ENCODE measurements around the gene CPTP. TPM values are rescaled to one million over a fixed set of nuclear protein-coding genes. Genes with fewer than 3 reads are reported as not detected.

CPTP gene
- polyA plus RNA-seq, 1 donor, result 17.7 TPM

GRCh38 chr1:1329304-1330210, 5.0 kb downstream of the CPTP start:
- Histone ChIP-seq H3K4me1 (ENCODE audit: control insufficient read depth, insufficient read depth, low read length) (peaks cover 30% of the 10 kb centered on the region), H3K27ac (ENCODE audit: low read length) (no peak overlapping the region), H3K9me3 (ENCODE audit: control insufficient read depth, low read depth, low read length) (peaks cover 13% of the 10 kb centered on the region), H3K36me3 (ENCODE audit: control insufficient read depth, insufficient read depth, low read length) (peaks cover 24% of the 10 kb centered on the region), H3K4me3 (ENCODE audit: low read length) (no peak overlapping the region), H3K27me3 (ENCODE audit: control insufficient read depth, insufficient read depth, low read length) (no peaks in the 10 kb centered on the region)
- no CpG with 5 or more reads among the region's 58 CpGs for WGBS (ENCODE audit: insufficient coverage, low lambda C conversion rate)
- DNase-seq, result no peak

GRCh38 chr1:1330366-1331067, 5.9 kb downstream of the CPTP start:
- WGBS (ENCODE audit: insufficient coverage, low lambda C conversion rate), result no CpG with 5 or more reads among the region's 15 CpGs
- Histone ChIP-seq H3K4me3 (ENCODE audit: low read length) (no peak overlapping the region), H3K9me3 (ENCODE audit: control insufficient read depth, low read depth, low read length) (peaks cover 13% of the 10 kb centered on the region), H3K27ac (ENCODE audit: low read length) (no peak overlapping the region), H3K36me3 (ENCODE audit: control insufficient read depth, insufficient read depth, low read length) (peaks cover 29% of the 10 kb centered on the region), H3K27me3 (ENCODE audit: control insufficient read depth, insufficient read depth, low read length) (no peaks in the 10 kb centered on the region), H3K4me1 (ENCODE audit: control insufficient read depth, insufficient read depth, low read length) (peaks cover 26% of the 10 kb centered on the region)
- no peak for DNase-seq

- H3K4me1 ChIP-seq (ENCODE audit: control insufficient read depth, insufficient read depth, low read length), result peaks cover 18% of the 10 kb centered on the region
- no peaks in the 10 kb centered on the region for H3K27me3 ChIP-seq (ENCODE audit: control insufficient read depth, insufficient read depth, low read length)
- no peak within 1 kb of the TSS for H3K27ac ChIP-seq (ENCODE audit: low read length)
- no peak within 1 kb of the TSS for H3K4me3 ChIP-seq (ENCODE audit: low read length)
- no peak for DNase-seq
- peaks cover 13% of the 10 kb centered on the region for H3K9me3 ChIP-seq (ENCODE audit: control insufficient read depth, low read depth, low read length)
- no CpG with 5 or more reads among the region's 41 CpGs for WGBS (ENCODE audit: insufficient coverage, low lambda C conversion rate)
- H3K36me3 ChIP-seq (ENCODE audit: control insufficient read depth, insufficient read depth, low read length), result peaks cover 31% of the 10 kb centered on the region
Observed at GRCh38 chr1:1331068-1331965, 6.7 kb downstream of the CPTP start, which contains the start of gene TAS1R3. Gene TAS1R3 (plus strand): TSS chr1:1331280. CDS start chr1:1331346, 66 bp downstream.

- Histone ChIP-seq H3K4me1 (ENCODE audit: control insufficient read depth, insufficient read depth, low read length) (peaks cover 15% of the 10 kb centered on the region), H3K36me3 (ENCODE audit: control insufficient read depth, insufficient read depth, low read length) (peaks cover 25% of the 10 kb centered on the region), H3K9me3 (ENCODE audit: control insufficient read depth, low read depth, low read length) (peaks cover 16% of the 10 kb centered on the region), H3K27me3 (ENCODE audit: control insufficient read depth, insufficient read depth, low read length) (no peaks in the 10 kb centered on the region), H3K27ac (ENCODE audit: low read length) (no peak overlapping the region), H3K4me3 (ENCODE audit: low read length) (no peak overlapping the region)
- DNase-seq, result no peak
- no CpG with 5 or more reads among the region's 57 CpGs for WGBS (ENCODE audit: insufficient coverage, low lambda C conversion rate)
Observed at GRCh38 chr1:1332031-1332755, 7.6 kb downstream of the CPTP start.

GRCh38 chr1:1332774-1333480, 8.3 kb downstream of the CPTP start:
- Histone ChIP-seq H3K36me3 (ENCODE audit: control insufficient read depth, insufficient read depth, low read length) (peaks cover 24% of the 10 kb centered on the region), H3K9me3 (ENCODE audit: control insufficient read depth, low read depth, low read length) (peaks cover 16% of the 10 kb centered on the region), H3K4me3 (ENCODE audit: low read length) (no peak overlapping the region), H3K27ac (ENCODE audit: low read length) (no peak overlapping the region), H3K27me3 (ENCODE audit: control insufficient read depth, insufficient read depth, low read length) (no peaks in the 10 kb centered on the region), H3K4me1 (ENCODE audit: control insufficient read depth, insufficient read depth, low read length) (peaks cover 15% of the 10 kb centered on the region)
- no CpG with 5 or more reads among the region's 48 CpGs for WGBS (ENCODE audit: insufficient coverage, low lambda C conversion rate)
- no peak for DNase-seq

- no peaks in the 10 kb centered on the region for H3K27me3 ChIP-seq (ENCODE audit: control insufficient read depth, insufficient read depth, low read length)
- H3K4me1 ChIP-seq (ENCODE audit: control insufficient read depth, insufficient read depth, low read length), result peaks cover 15% of the 10 kb centered on the region
- no peak overlapping the region for H3K27ac ChIP-seq (ENCODE audit: low read length)
- peaks cover 24% of the 10 kb centered on the region for H3K36me3 ChIP-seq (ENCODE audit: control insufficient read depth, insufficient read depth, low read length)
- no CpG with 5 or more reads among the region's 36 CpGs for WGBS (ENCODE audit: insufficient coverage, low lambda C conversion rate)
- no peak overlapping the region for H3K4me3 ChIP-seq (ENCODE audit: low read length)
- DNase-seq, result no peak
- H3K9me3 ChIP-seq (ENCODE audit: control insufficient read depth, low read depth, low read length), result peaks cover 21% of the 10 kb centered on the region
Observed at GRCh38 chr1:1333551-1334241, 9.1 kb downstream of the CPTP start.

- no peak overlapping the region for H3K4me3 ChIP-seq (ENCODE audit: low read length)
- DNase-seq, result no peak
- H3K27me3 ChIP-seq (ENCODE audit: control insufficient read depth, insufficient read depth, low read length), result no peaks in the 10 kb centered on the region
- H3K36me3 ChIP-seq (ENCODE audit: control insufficient read depth, insufficient read depth, low read length), result peaks cover 28% of the 10 kb centered on the region
- H3K27ac ChIP-seq (ENCODE audit: low read length), result no peak overlapping the region
- peaks cover 21% of the 10 kb centered on the region for H3K9me3 ChIP-seq (ENCODE audit: control insufficient read depth, low read depth, low read length)
- peaks cover 15% of the 10 kb centered on the region for H3K4me1 ChIP-seq (ENCODE audit: control insufficient read depth, insufficient read depth, low read length)
- WGBS (ENCODE audit: insufficient coverage, low lambda C conversion rate), result no CpG with 5 or more reads among the region's 11 CpGs
Observed at GRCh38 chr1:1334835-1335234, 10.2 kb downstream of the CPTP start.

GRCh38 chr1:1335283-1335682, 10.7 kb downstream of the CPTP start:
- Histone ChIP-seq H3K27ac (ENCODE audit: low read length) (no peak overlapping the region), H3K4me3 (ENCODE audit: low read length) (no peak overlapping the region), H3K36me3 (ENCODE audit: control insufficient read depth, insufficient read depth, low read length) (peaks cover 33% of the 10 kb centered on the region), H3K27me3 (ENCODE audit: control insufficient read depth, insufficient read depth, low read length) (no peaks in the 10 kb centered on the region), H3K4me1 (ENCODE audit: control insufficient read depth, insufficient read depth, low read length) (peaks cover 11% of the 10 kb centered on the region), H3K9me3 (ENCODE audit: control insufficient read depth, low read depth, low read length) (peaks cover 18% of the 10 kb centered on the region)
- DNase-seq, result no peak
- no CpG with 5 or more reads among the region's 16 CpGs for WGBS (ENCODE audit: insufficient coverage, low lambda C conversion rate)

GRCh38 chr1:1335792-1336248, 11.2 kb downstream of the CPTP start:
- H3K27me3 ChIP-seq (ENCODE audit: control insufficient read depth, insufficient read depth, low read length), result no peaks in the 10 kb centered on the region
- no peak for DNase-seq
- peaks cover 6% of the 10 kb centered on the region for H3K4me1 ChIP-seq (ENCODE audit: control insufficient read depth, insufficient read depth, low read length)
- peaks cover 38% of the 10 kb centered on the region for H3K36me3 ChIP-seq (ENCODE audit: control insufficient read depth, insufficient read depth, low read length)
- no CpG with 5 or more reads among the region's 21 CpGs for WGBS (ENCODE audit: insufficient coverage, low lambda C conversion rate)
- H3K9me3 ChIP-seq (ENCODE audit: control insufficient read depth, low read depth, low read length), result peaks cover 13% of the 10 kb centered on the region
- no peak overlapping the region for H3K4me3 ChIP-seq (ENCODE audit: low read length)
- H3K27ac ChIP-seq (ENCODE audit: low read length), result no peak overlapping the region
